Pancreas (tissue), 10 donors: ENCODE measurements around the gene SLC30A3. TPM values are rescaled to one million over a fixed set of nuclear protein-coding genes. Genes with fewer than 3 reads are reported as not detected.

Experiments used
- ATAC-seq, 4 donors: fragments of 200-7000 bp; cut with Tn5 transposase; one replicate each; pipeline versions ENCODE4 v1.8.0 to v1.9.1; 2020; ENCODE audit warnings: mild to moderate bottlenecking in 4 of 4, moderate library complexity in 4 of 4
- DNase-seq, 6 donors: peaks; one replicate each; pipeline ENCODE4 v3.0.0-alpha.2; 2020
- FAIRE-seq: peaks from 2 replicates; lab custom pipeline; 2012; peaks lifted over from hg19 to GRCh38; lab: Jason Lieb, UNC
- H3K27ac ChIP-seq, 4 donors: fragments of 200-600 bp; sonication (generic); 1 replicate in 3 of 4; 2 replicates in 1 of 4; pipeline versions ENCODE4 v1.5.0 to v1.8.0; 2020
- H3K27me3 ChIP-seq, 4 donors: fragments of 200-600 bp; one replicate each; pipeline ENCODE4 v1.8.0; 2021
- H3K36me3 ChIP-seq, 3 donors: fragments of 200-600 bp; sonication (generic) in 1 of 3; one replicate each; pipeline versions ENCODE4 v1.5.0 to v1.8.0; 2020 to 2021
- H3K4me1 ChIP-seq, 3 donors: fragments of 200-600 bp; one replicate each; pipeline ENCODE4 v1.8.0; 2021
- H3K4me3 ChIP-seq, 4 donors: fragments of 200-600 bp; sonication (generic) in 2 of 4; one replicate each; pipeline versions ENCODE4 v1.5.0 to v1.8.0; 2020 to 2021
- H3K9me3 ChIP-seq, 4 donors: fragments of 200-600 bp; one replicate each; pipeline ENCODE4 v1.8.0; 2021
- CTCF ChIP-seq, 4 donors: fragments of 200-600 bp; sonication (generic) in 3 of 4; IDR thresholded peaks; one replicate each; pipeline versions ENCODE4 v1.5.0 to v1.8.0; 2021; ENCODE audit warnings: antibody characterized with exemption in 4 of 4
- WGBS, 2 donors: extraction: QIAGEN DNeasy Blood & Tissue Kit; methylation state at CpG; one replicate each; pipeline ENCODE4 v1.1.7; 2013; 5-methylcytosine and 5-hydroxymethylcytosine counted together
- intact Hi-C, 3 donors: fragments of 100-400 bp; cut with DNase I; formaldehyde crosslinking; loops; one replicate each; pipeline versions ENCODE4 v1.11.1 to v1.14.2; 2022
- polyA plus RNA-seq, 2 donors: library from polyadenylated mRNA; stranded (reverse); fragments of 200-250 nt; gene quantifications; one replicate each; pipeline ENCODE4 v1.2.3, GENCODE V29; 2013
- total RNA-seq, 6 donors: library from RNA; stranded (reverse); fragmentation: NEBNext Ultra II Directional in 4 of 6; extraction: Animal tissue kit (Norgen Biotek cat#: 25700) in 4 of 6; gene quantifications; one replicate each; pipeline versions ENCODE4 v1.2.1 to v1.2.4, GENCODE V29; 2021 to 2023
- donor health status: healthy with polysubstance abuse.
- donor health status: DM: no; HTN: no; CAD: no; lungs with moderate emphysema.
- donor health status: DM: no; HTN: no; CAD: no.
- donor health status: control.
- donor health status: control.
- donor health status: Bipolar disorder and iron deficiency.
- donor health status: DM: yes; HTN: yes; CAD: no.
- donor health status: DM: no; HTN: no; CAD: no.
- donor health status: DM: no; HTN: no; CAD: no.
- donor health status: DM: yes; HTN: yes; CAD: no.

The SLC30A3 gene
- total and polyA plus RNA-seq, 8 donors = 0.12 to 0.15 TPM; not detected in 6

- peaks cover 7 to 17% (median 11%) of the 10 kb centered on the region in 3 donors for H3K4me1 ChIP-seq
- WGBS, 2 donors = 1% methylated on average over 72 of the region's 72 CpGs
- DNase-seq (peak; percentile 75 to 94 (median 86)), FAIRE-seq (no peak), ATAC-seq (peak; percentile 91 to 97 (median 95))
- H3K27ac ChIP-seq = peak within 1 kb of the TSS in 2 of 4 donors; percentile 7 to 45
- no peaks in the 10 kb centered on the region for H3K9me3 ChIP-seq
- no peaks in the 10 kb centered on the region for H3K27me3 ChIP-seq
- TF ChIP-seq CTCF (IDR thresholded peaks at IDR 0.05) = peak in 1 of 4 donors; percentile 11
- peak within 1 kb of the TSS; percentile 47 to 76 (median 66) for H3K4me3 ChIP-seq
- intact Hi-C loops = no loop called here
- H3K36me3 ChIP-seq = no peaks in the 10 kb centered on the region
Measured at GRCh38 chr2:27217173-27218121, 45.4 kb downstream of the SLC30A3 start, which contains the start of gene CAD. TSS of gene CAD (plus strand) at chr2:27217369. CDS start at chr2:27217552, 183 bp downstream.

GRCh38 chr2:27216416-27217137 lies 46.3 kb downstream of the SLC30A3 start:
- FAIRE-seq = no peak
- no peak for DNase-seq
- Histone ChIP-seq H3K4me3 (peak overlapping the region in 3 of 4 donors; percentile 56 to 76 (median 75)), H3K27me3 (no peaks in the 10 kb centered on the region), H3K36me3 (no peaks in the 10 kb centered on the region), H3K9me3 (no peaks in the 10 kb centered on the region), H3K4me1 (peaks cover 7 to 17% (median 11%) of the 10 kb centered on the region in 3 donors), H3K27ac (peak overlapping the region in 2 of 4 donors; percentile 7 to 45)
- TF ChIP-seq CTCF (IDR thresholded peaks at IDR 0.05) = no peak
- intact Hi-C loops = no loop called here
- 73% methylated on average over 13 of the region's 13 CpGs for WGBS, 2 donors
- ATAC-seq = no peak

GRCh38 chr2:27214941-27215340 lies 47.9 kb downstream of the SLC30A3 start:
- Histone ChIP-seq H3K36me3 (no peaks in the 10 kb centered on the region), H3K9me3 (no peaks in the 10 kb centered on the region), H3K27ac (no peak overlapping the region), H3K4me1 (peaks cover 7 to 22% (median 11%) of the 10 kb centered on the region in 3 donors), H3K27me3 (no peaks in the 10 kb centered on the region), H3K4me3 (no peak overlapping the region)
- no peak for DNase-seq
- FAIRE-seq = no peak
- no peak for TF ChIP-seq CTCF (IDR thresholded peaks at IDR 0.05)
- intact Hi-C loops = no loop called here
- ATAC-seq = no peak
- 86 to 95% methylated on average over 3 of the region's 3 CpGs for WGBS, 2 donors

DNA sequence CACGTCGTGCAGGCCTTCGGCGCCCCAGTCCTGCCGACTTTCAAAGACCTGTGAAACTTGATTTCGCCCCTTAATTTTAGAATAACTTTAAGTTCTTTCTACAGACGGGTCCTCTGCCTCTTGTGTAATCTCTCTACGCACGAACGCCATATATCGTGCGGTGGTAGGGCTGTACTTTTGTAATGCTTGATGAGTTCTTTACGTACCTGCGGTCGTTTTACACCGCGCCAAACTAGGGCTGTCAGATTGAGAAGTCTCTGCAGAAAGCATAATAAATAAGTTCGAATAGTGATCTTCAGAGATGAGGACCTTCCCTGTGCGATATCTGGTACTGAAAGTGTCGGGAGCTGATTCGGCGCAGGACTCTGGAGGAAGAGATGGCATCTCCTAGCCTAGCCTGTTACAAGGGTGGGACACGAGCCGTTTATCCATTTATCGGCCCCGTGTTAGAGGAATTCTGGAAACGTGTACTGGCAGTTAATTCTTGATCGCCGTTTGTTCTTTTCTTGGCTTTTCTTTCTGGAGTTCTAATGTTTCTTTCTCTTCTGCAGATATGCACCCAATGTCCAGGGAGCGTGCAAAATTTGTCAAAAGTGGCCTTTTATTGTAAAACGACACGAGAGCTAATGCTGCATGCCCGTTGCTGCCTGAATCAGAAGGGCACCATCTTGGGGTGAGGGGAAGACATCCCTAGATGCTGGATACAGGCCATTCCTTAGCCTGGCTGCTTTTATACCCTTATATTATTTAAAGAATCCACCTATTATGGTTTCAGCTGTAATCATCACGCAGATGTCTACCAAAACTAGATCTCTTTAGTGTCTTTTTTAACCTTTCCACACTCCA lies 50.0 kb downstream of the SLC30A3 start:
- FAIRE-seq = no peak
- TF ChIP-seq CTCF (IDR thresholded peaks at IDR 0.05) = no peak

More for the DNA sequence above, 50.0 kb downstream of the SLC30A3 start:
- H3K9me3 ChIP-seq = no peaks in the 10 kb centered on the region
- H3K27me3 ChIP-seq = no peaks in the 10 kb centered on the region
- peak overlapping the region; percentile 93 to 98 (median 96) for H3K27ac ChIP-seq
- intact Hi-C loops = no loop called here
- no peaks in the 10 kb centered on the region for H3K36me3 ChIP-seq
- H3K4me3 ChIP-seq = peak overlapping the region; percentile 69 to 84 (median 84)
- WGBS, 2 donors = 5% methylated on average over 34 of the region's 34 CpGs
- peaks cover 7 to 14% (median 11%) of the 10 kb centered on the region in 3 donors for H3K4me1 ChIP-seq
- DNase-seq (no peak), ATAC-seq (peak; percentile 7 to 33 (median 18))
